GM12892 (cell line): ENCODE results near the gene KIAA1328.

ENCODE experiments used
- POLR2A ChIP-seq: IDR thresholded peaks from 2 replicates; pipeline ENCODE4 v1.6.1; 2011; ENCODE audit warnings: low read depth, low read length, control low read depth
- POLR2AphosphoS5 ChIP-seq: IDR thresholded peaks from 2 replicates; pipeline ENCODE4 v1.6.1; 2011; ENCODE audit warnings: low read depth, low read length, control low read depth

DNA sequence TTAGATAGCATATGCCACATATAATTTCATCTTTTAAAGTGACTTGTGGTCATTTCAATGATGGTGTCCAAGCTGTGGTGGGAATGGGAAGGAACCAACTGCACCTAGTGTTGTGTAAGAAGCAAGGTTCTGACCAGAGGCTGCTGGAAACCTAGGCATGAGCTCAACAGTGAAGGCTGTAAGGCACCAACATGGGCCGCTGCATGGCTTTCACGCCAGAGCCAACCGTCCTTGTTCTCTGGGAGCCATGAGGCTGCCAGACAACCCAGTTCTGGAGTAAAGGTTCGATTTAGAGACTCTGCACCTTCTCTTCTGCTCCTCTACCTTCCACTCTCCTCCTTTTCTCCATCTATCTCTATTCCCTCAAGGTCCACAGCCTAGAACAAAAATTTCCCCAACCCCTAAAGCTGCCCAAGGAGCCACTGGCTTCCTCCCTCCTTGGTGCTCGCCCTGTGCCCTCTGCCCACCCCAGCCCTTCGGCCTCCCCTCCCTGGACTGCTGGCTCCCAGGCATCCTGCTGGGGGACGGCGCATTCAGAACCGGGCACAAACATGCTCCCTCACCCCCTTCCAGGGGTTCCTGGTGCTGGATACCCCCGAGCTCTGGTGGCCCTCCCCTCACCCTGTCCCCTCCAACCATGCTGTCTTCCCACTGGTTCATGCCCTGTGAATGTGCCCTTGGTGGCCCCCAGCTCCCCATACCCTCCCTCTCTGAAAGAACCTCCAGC, 431.6 kb downstream of the KIAA1328 start:
- no peak for TF ChIP-seq POLR2A
- TF ChIP-seq POLR2AphosphoS5 = no peak
